ENCODE results near the gene CACNA1D.

The CACNA1D gene

GRCh38 chr3:53818221-53819162 is 324.1 kb downstream of the CACNA1D start:
- H3K23ac ChIP-seq (ENCODE audit: low read length): no peak overlapping the region
- no peak overlapping the region for H4K8ac ChIP-seq (ENCODE audit: low read depth, low read length)
- no peaks in the 10 kb centered on the region for H3K4me1 ChIP-seq (ENCODE audit: control insufficient read depth, low read depth, low read length)
- WGBS (ENCODE audit: extremely low coverage, insufficient coverage, low lambda C conversion rate): no CpG with 5 or more reads among the region's 14 CpGs
- H2BK120ac ChIP-seq (ENCODE audit: low read depth, low read length): no peak overlapping the region
- no peak overlapping the region for H2BK5ac ChIP-seq (ENCODE audit: low read length)
- H3K4ac ChIP-seq (ENCODE audit: low read depth, low read length): no peak overlapping the region
- no peak overlapping the region for H3K4me2 ChIP-seq (ENCODE audit: low read length)
- no peak overlapping the region for H2BK15ac ChIP-seq (replicated peaks; ENCODE audit: low read depth)
- no peak overlapping the region for H3K9ac ChIP-seq (ENCODE audit: low read length)
- no peak overlapping the region for H3K4me3 ChIP-seq (ENCODE audit: low read length)
- no peaks in the 10 kb centered on the region for H3K36me3 ChIP-seq (ENCODE audit: control insufficient read depth, insufficient read depth, low read length)
- no peak for DNase-seq
- H3K27ac ChIP-seq (ENCODE audit: low read depth, low read length): no peak overlapping the region
- no peaks in the 10 kb centered on the region for H3K27me3 ChIP-seq (ENCODE audit: insufficient read depth, low read length, poor library complexity)
- H3K79me1 ChIP-seq (ENCODE audit: low read length): no peaks in the 10 kb centered on the region
- no peak overlapping the region for H2AK5ac ChIP-seq (ENCODE audit: low read length)
- H3K79me2 ChIP-seq (ENCODE audit: control insufficient read depth, insufficient read depth, low read length): no peaks in the 10 kb centered on the region
- no peak overlapping the region for H4K5ac ChIP-seq (ENCODE audit: low read length)
- H3K18ac ChIP-seq (ENCODE audit: low read length): no peak overlapping the region
- no peak overlapping the region for H3K56ac ChIP-seq (ENCODE audit: low read length)

- Histone ChIP-seq H2BK5ac (ENCODE audit: low read length) (no peak overlapping the region), H3K36me3 (ENCODE audit: control insufficient read depth, insufficient read depth, low read length) (no peaks in the 10 kb centered on the region), H3K79me2 (ENCODE audit: control insufficient read depth, insufficient read depth, low read length) (no peaks in the 10 kb centered on the region), H3K27ac (ENCODE audit: low read depth, low read length) (no peak overlapping the region), H3K4me2 (ENCODE audit: low read length) (no peak overlapping the region), H3K56ac (ENCODE audit: low read length) (no peak overlapping the region), H4K8ac (ENCODE audit: low read depth, low read length) (no peak overlapping the region), H3K4ac (ENCODE audit: low read depth, low read length) (no peak overlapping the region), H3K18ac (ENCODE audit: low read length) (no peak overlapping the region), H4K5ac (ENCODE audit: low read length) (no peak overlapping the region), H2BK120ac (ENCODE audit: low read depth, low read length) (no peak overlapping the region), H3K4me1 (ENCODE audit: control insufficient read depth, low read depth, low read length) (no peaks in the 10 kb centered on the region), H3K23ac (ENCODE audit: low read length) (no peak overlapping the region), H2BK15ac (replicated peaks; ENCODE audit: low read depth) (no peak overlapping the region), H2AK5ac (ENCODE audit: low read length) (no peak overlapping the region), H3K79me1 (ENCODE audit: low read length) (no peaks in the 10 kb centered on the region), H3K4me3 (ENCODE audit: low read length) (no peak overlapping the region), H3K27me3 (ENCODE audit: insufficient read depth, low read length, poor library complexity) (no peaks in the 10 kb centered on the region), H3K9ac (ENCODE audit: low read length) (no peak overlapping the region)
- DNase-seq: no peak
- WGBS (ENCODE audit: extremely low coverage, insufficient coverage, low lambda C conversion rate): no CpG with 5 or more reads among the region's 14 CpGs
Observed at GRCh38 chr3:53819163-53819868, 324.9 kb downstream of the CACNA1D start.

- Histone ChIP-seq H3K27ac (ENCODE audit: low read depth, low read length) (no peak overlapping the region), H3K56ac (ENCODE audit: low read length) (no peak overlapping the region), H3K4me3 (ENCODE audit: low read length) (no peak overlapping the region), H3K4me2 (ENCODE audit: low read length) (no peak overlapping the region), H3K4me1 (ENCODE audit: control insufficient read depth, low read depth, low read length) (no peaks in the 10 kb centered on the region), H3K36me3 (ENCODE audit: control insufficient read depth, insufficient read depth, low read length) (no peaks in the 10 kb centered on the region), H3K18ac (ENCODE audit: low read length) (no peak overlapping the region), H4K5ac (ENCODE audit: low read length) (no peak overlapping the region), H3K23ac (ENCODE audit: low read length) (no peak overlapping the region), H2BK15ac (replicated peaks; ENCODE audit: low read depth) (no peak overlapping the region), H2AK5ac (ENCODE audit: low read length) (no peak overlapping the region), H3K9ac (ENCODE audit: low read length) (no peak overlapping the region), H3K79me2 (ENCODE audit: control insufficient read depth, insufficient read depth, low read length) (no peaks in the 10 kb centered on the region), H2BK120ac (ENCODE audit: low read depth, low read length) (no peak overlapping the region), H3K4ac (ENCODE audit: low read depth, low read length) (no peak overlapping the region), H3K27me3 (ENCODE audit: insufficient read depth, low read length, poor library complexity) (no peaks in the 10 kb centered on the region), H3K79me1 (ENCODE audit: low read length) (no peaks in the 10 kb centered on the region), H2BK5ac (ENCODE audit: low read length) (no peak overlapping the region), H4K8ac (ENCODE audit: low read depth, low read length) (no peak overlapping the region)
- DNase-seq: no peak
- WGBS (ENCODE audit: extremely low coverage, insufficient coverage, low lambda C conversion rate): no CpG with 5 or more reads among the region's 5 CpGs
Observed at GRCh38 chr3:53820084-53820483, 325.7 kb downstream of the CACNA1D start.

GRCh38 chr3:53820756-53821580 is 326.6 kb downstream of the CACNA1D start:
- Histone ChIP-seq H3K4ac (ENCODE audit: low read depth, low read length) (no peak overlapping the region), H3K4me3 (ENCODE audit: low read length) (no peak overlapping the region), H3K27ac (ENCODE audit: low read depth, low read length) (no peak overlapping the region), H2BK15ac (replicated peaks; ENCODE audit: low read depth) (no peak overlapping the region), H3K79me1 (ENCODE audit: low read length) (no peaks in the 10 kb centered on the region), H3K23ac (ENCODE audit: low read length) (no peak overlapping the region), H3K18ac (ENCODE audit: low read length) (no peak overlapping the region), H3K27me3 (ENCODE audit: insufficient read depth, low read length, poor library complexity) (no peaks in the 10 kb centered on the region), H3K36me3 (ENCODE audit: control insufficient read depth, insufficient read depth, low read length) (no peaks in the 10 kb centered on the region), H3K4me1 (ENCODE audit: control insufficient read depth, low read depth, low read length) (no peaks in the 10 kb centered on the region), H4K5ac (ENCODE audit: low read length) (no peak overlapping the region), H2BK5ac (ENCODE audit: low read length) (no peak overlapping the region), H4K8ac (ENCODE audit: low read depth, low read length) (no peak overlapping the region), H3K56ac (ENCODE audit: low read length) (no peak overlapping the region), H3K9ac (ENCODE audit: low read length) (no peak overlapping the region), H3K79me2 (ENCODE audit: control insufficient read depth, insufficient read depth, low read length) (no peaks in the 10 kb centered on the region), H2AK5ac (ENCODE audit: low read length) (no peak overlapping the region), H2BK120ac (ENCODE audit: low read depth, low read length) (no peak overlapping the region), H3K4me2 (ENCODE audit: low read length) (no peak overlapping the region)
- DNase-seq: no peak
- no CpG with 5 or more reads among the region's 21 CpGs for WGBS (ENCODE audit: extremely low coverage, insufficient coverage, low lambda C conversion rate)

- Histone ChIP-seq H2BK120ac (ENCODE audit: low read depth, low read length) (no peak overlapping the region), H3K27me3 (ENCODE audit: insufficient read depth, low read length, poor library complexity) (no peaks in the 10 kb centered on the region), H3K36me3 (ENCODE audit: control insufficient read depth, insufficient read depth, low read length) (no peaks in the 10 kb centered on the region), H3K27ac (ENCODE audit: low read depth, low read length) (no peak overlapping the region), H4K8ac (ENCODE audit: low read depth, low read length) (no peak overlapping the region), H4K5ac (ENCODE audit: low read length) (no peak overlapping the region), H3K4me1 (ENCODE audit: control insufficient read depth, low read depth, low read length) (no peaks in the 10 kb centered on the region), H2BK5ac (ENCODE audit: low read length) (no peak overlapping the region), H3K9ac (ENCODE audit: low read length) (no peak overlapping the region), H3K4me3 (ENCODE audit: low read length) (no peak overlapping the region), H2BK15ac (replicated peaks; ENCODE audit: low read depth) (no peak overlapping the region), H3K18ac (ENCODE audit: low read length) (no peak overlapping the region), H3K79me2 (ENCODE audit: control insufficient read depth, insufficient read depth, low read length) (no peaks in the 10 kb centered on the region), H2AK5ac (ENCODE audit: low read length) (no peak overlapping the region), H3K56ac (ENCODE audit: low read length) (no peak overlapping the region), H3K4me2 (ENCODE audit: low read length) (no peak overlapping the region), H3K79me1 (ENCODE audit: low read length) (no peaks in the 10 kb centered on the region), H3K23ac (ENCODE audit: low read length) (no peak overlapping the region), H3K4ac (ENCODE audit: low read depth, low read length) (no peak overlapping the region)
- no peak for DNase-seq
- no CpG with 5 or more reads among the region's 5 CpGs for WGBS (ENCODE audit: extremely low coverage, insufficient coverage, low lambda C conversion rate)
Observed at GRCh38 chr3:53821631-53822121, 327.3 kb downstream of the CACNA1D start.

Data from mesendoderm (in vitro differentiated cells).